GM21423 (cell line): ENCODE data around the gene SEPTIN14.
"Not testable (repeated sequence)": the region's sequence is repeated elsewhere in the genome, so short reads cannot be mapped to it uniquely, and the experiment has no call there.

Experiments used
- ATAC-seq: cut with Tn5 transposase; IDR thresholded peaks from one replicate; pipeline ENCODE4 v1.9.1; 2021; ENCODE audit warnings: mild to moderate bottlenecking, moderate library complexity; ENCODE audit not compliant: unreplicated experiment

The SEPTIN14 gene

GRCh38 chr7:55785444-55785843, 77.1 kb downstream of the SEPTIN14 start:
- not testable (repeated sequence) for ATAC-seq

GRCh38 chr7:55784151-55784550, 78.4 kb downstream of the SEPTIN14 start:
- no peak for ATAC-seq

DNA sequence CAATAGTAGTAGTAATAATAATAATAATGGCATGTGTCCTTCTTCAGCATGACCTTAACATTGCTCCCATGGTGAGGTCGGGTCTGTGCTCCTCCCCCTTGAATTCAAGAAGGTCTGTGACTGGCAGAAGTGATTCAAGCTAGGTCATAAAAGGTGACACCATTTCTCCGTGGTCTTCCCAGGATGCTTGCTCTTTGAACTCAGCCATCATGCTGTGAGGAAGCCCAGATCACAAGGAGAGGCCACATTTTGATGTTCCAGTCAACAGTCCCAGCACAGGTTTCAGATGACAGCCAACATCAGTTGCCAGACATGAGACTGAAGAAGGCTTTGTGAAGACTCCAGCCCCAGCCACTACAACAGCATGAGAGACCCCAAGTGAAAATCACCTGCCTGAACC, 83.9 kb downstream of the SEPTIN14 start:
- ATAC-seq: no peak

GRCh38 chr7:55776196-55776595, 86.4 kb downstream of the SEPTIN14 start:
- no peak for ATAC-seq

- ATAC-seq: no peak
Measured at GRCh38 chr7:55775051-55775420, 87.5 kb downstream of the SEPTIN14 start.

DNA sequence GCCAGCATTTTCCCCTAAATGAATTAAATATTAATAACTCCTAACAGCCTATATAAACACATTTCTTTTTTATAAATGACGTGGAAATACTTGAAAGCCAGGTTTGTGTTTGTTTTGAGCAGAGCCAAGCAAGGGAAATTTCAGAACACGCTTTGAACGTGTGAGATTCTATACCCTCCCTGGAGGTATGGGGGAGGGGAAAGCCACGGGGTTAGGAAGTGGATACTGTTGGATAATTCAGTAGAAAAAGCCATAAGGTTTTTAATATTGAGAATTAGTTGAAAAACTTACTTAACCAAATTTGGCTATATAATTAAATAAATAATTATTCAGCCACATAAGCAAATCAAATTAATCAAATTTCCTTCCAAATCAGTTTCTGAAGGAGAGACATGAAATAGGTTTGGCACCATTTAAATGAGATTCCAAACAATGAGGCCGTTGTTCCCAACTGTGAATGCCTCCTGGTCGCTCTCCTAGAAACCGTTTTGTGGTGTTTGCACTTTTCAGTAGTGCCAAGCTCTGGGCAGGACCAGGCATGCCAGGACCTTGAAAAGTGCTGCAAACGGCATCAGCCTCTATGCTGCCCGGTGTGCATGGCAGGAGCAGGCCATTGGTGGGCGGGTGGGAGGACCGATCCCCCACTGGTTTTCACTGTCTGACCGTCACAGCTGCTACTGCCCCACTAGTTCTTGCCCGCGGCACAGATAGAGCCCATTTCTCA, 88.1 kb downstream of the SEPTIN14 start:
- no peak for ATAC-seq

DNA sequence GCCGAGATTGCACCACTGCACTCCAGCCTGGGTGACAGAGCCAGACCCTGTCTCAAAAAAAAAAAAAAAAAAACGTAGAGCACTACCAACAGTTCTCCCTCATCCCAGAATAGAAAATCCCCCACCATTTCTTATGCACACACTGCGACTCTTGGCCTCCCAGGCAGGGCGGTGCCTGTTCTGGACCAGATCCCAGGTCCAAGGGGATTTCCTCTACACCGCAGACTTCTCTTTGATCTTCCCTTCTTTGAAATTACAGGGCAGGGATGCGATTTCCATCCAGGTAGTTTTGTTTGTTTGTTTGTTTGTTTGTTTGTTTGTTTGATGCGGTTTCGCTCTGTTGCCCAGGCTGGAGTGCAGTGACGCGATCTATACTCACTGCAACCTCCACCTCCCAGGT, 91.8 kb downstream of the SEPTIN14 start:
- no peak for ATAC-seq

DNA sequence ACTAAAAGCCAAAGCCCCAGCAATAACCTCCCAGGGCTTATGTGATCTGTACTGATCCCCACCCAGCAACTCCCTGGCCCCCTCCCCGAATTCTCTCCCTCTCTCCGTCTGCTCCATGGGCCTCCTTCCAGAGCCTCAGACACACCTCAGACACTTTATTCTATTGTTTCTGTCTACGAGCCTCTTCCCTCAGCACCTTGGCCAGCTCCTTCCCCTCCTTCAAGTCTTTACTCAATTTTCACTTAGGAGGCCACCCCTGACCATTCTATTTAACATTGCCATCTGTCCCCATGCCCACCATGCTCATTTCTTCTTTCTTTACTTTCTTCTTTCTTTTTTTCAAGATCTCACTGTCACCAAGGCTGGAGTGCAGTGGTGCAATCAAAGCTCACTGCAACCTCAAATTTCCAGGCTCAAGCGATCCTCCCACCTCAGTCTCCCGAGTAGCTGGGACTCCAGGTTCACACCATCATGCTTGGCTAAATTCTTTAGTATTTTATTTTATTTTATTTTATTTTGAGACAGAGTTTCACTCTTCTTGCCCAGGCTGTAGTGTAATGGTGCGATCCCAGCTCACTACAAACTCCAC, 109.2 kb downstream of the SEPTIN14 start:
- ATAC-seq: not testable (repeated sequence)

- ATAC-seq: not testable (repeated sequence)
Measured at GRCh38 chr7:55744706-55745105, 117.8 kb downstream of the SEPTIN14 start.
